AG10803 (cell line): Measurements from ENCODE around the gene OR51A2.

Experiments
- DNase-seq: peaks from one replicate; pipeline ENCODE4 v3.0.0; 2010; ENCODE audit warnings: low read depth
- H3K4me3 ChIP-seq: 2 replicates; pipeline ENCODE4 v1.5.1; 2011; ENCODE audit warnings: mild to moderate bottlenecking, low read length, control low read depth
- CTCF ChIP-seq: conservative IDR thresholded peaks from 2 replicates; pipeline ENCODE4 v1.5.1; 2011; ENCODE audit warnings: mild to moderate bottlenecking, low read length, control low read depth, inconsistent platforms

Gene OR51A2

GRCh38 chr11:4926608-4927007 is 28.9 kb downstream of the OR51A2 start:
- no peak for TF ChIP-seq CTCF
- DNase-seq: no peak

GRCh38 chr11:4924239-4924638 is 31.3 kb downstream of the OR51A2 start, which contains the start of gene OR51G1:
TSS of gene OR51G1 (minus strand) at chr11:4924339. CDS start at chr11:4924339, 0 bp downstream.
- TF ChIP-seq CTCF: no peak
- H3K4me3 ChIP-seq: no peak within 1 kb of the TSS
- no peak for DNase-seq

More at GRCh38 chr11:4926608-4927007, 28.9 kb downstream of the OR51A2 start:
- no peak overlapping the region for H3K4me3 ChIP-seq

GRCh38 chr11:4922304-4922703 is 33.2 kb downstream of the OR51A2 start:
- TF ChIP-seq CTCF: no peak
- no peak overlapping the region for H3K4me3 ChIP-seq
- no peak for DNase-seq

- no peak for TF ChIP-seq CTCF
- DNase-seq: no peak
- H3K4me3 ChIP-seq: no peak overlapping the region
Measured at GRCh38 chr11:4921796-4922195, 33.7 kb downstream of the OR51A2 start.

GRCh38 chr11:4919250-4919649 is 36.3 kb downstream of the OR51A2 start, which contains the start of gene OR51G2:
TSS of gene OR51G2 (minus strand) at chr11:4919350. CDS start at chr11:4915663, 3,687 bp downstream.
- DNase-seq: no peak
- no peak for TF ChIP-seq CTCF
- H3K4me3 ChIP-seq: no peak within 1 kb of the TSS

- no peak for TF ChIP-seq CTCF
- DNase-seq: no peak
- H3K4me3 ChIP-seq: no peak overlapping the region
Measured at GRCh38 chr11:4916581-4916980, 38.9 kb downstream of the OR51A2 start.
